ENCODE data around the gene REN.

DNA sequence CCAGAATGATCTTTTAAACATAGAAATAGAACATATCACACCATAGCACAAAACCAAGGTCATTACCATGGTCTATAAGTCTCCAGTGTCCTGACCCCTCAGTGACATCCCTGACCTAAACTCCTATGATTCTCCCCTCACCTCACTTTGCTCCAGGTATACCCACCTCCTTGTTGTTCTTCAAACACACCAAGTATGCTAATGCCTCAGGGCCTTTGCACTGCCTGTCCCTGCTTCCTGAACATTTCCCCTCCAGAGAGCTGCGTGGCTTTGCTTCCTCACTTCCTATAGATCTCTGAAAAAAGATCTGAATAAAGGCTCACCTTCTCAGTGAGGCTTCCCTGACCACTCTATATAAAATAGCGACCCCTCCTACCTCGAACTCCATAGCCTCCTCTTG, 46.6 kb upstream of the REN start:
- no peak for TF ChIP-seq CTCF (IDR thresholded peaks at IDR 0.05)
- TF ChIP-seq POLR2A (IDR thresholded peaks at IDR 0.05): no peak
